ACC112 (cell line): ENCODE data around the gene SLC9A1.

Experiments used
- H2AFZ ChIP-seq: fragments of 200-600 bp; sonication (generic); one replicate; pipeline ENCODE4 v1.6.0; 2017; ENCODE audit warnings: antibody characterized with exemption, low read length; ENCODE audit not compliant: unreplicated experiment
- H3K27ac ChIP-seq: fragments of 200-600 bp; sonication (generic); 2 replicates; pipeline ENCODE4 v1.5.1; 2014; ENCODE audit warnings: low read depth, mild to moderate bottlenecking, antibody characterized with exemption, low read length, moderate library complexity
- H3K27me3 ChIP-seq: fragments of 200-600 bp; sonication (generic); 2 replicates; pipeline ENCODE4 v1.6.1; 2014; ENCODE audit warnings: mild to moderate bottlenecking, antibody characterized with exemption, low read length, moderate library complexity, mixed read lengths; ENCODE audit not compliant: insufficient read depth
- H3K36me3 ChIP-seq: fragments of 200-600 bp; sonication (generic); 2 replicates; pipeline ENCODE4 v1.6.1; 2016; ENCODE audit warnings: mild to moderate bottlenecking, antibody characterized with exemption, low read length, moderate library complexity, mixed read lengths; ENCODE audit not compliant: insufficient read depth
- H3K4me1 ChIP-seq: fragments of 200-600 bp; sonication (generic); one replicate; pipeline ENCODE4 v1.6.1; 2016; ENCODE audit warnings: low read length, mixed read lengths; ENCODE audit not compliant: insufficient read depth, unreplicated experiment, control insufficient read depth
- H3K4me3 ChIP-seq: fragments of 200-600 bp; sonication (generic); 2 replicates; pipeline ENCODE4 v1.5.1; 2014; ENCODE audit warnings: mild to moderate bottlenecking, low read depth, low read length
- H3K79me2 ChIP-seq: fragments of 200-600 bp; sonication (generic); one replicate; pipeline ENCODE4 v1.6.0; 2016; ENCODE audit warnings: low read length; ENCODE audit not compliant: control insufficient read depth, unreplicated experiment, insufficient read depth

The SLC9A1 gene

GRCh38 chr1:27150641-27151040 lies 4.3 kb downstream of the SLC9A1 start:
- H3K36me3 ChIP-seq = no peaks in the 10 kb centered on the region
- H3K27me3 ChIP-seq = no peaks in the 10 kb centered on the region
- H2AFZ ChIP-seq = no peak overlapping the region
- H3K27ac ChIP-seq = no peak overlapping the region
- H3K4me3 ChIP-seq = no peak overlapping the region
- peaks cover 31% of the 10 kb centered on the region for H3K4me1 ChIP-seq
- peaks cover 73% of the 10 kb centered on the region for H3K79me2 ChIP-seq

GRCh38 chr1:27150183-27150582 lies 4.7 kb downstream of the SLC9A1 start:
- Histone ChIP-seq H3K79me2 (peaks cover 77% of the 10 kb centered on the region), H3K4me3 (no peak overlapping the region), H3K36me3 (no peaks in the 10 kb centered on the region)

GRCh38 chr1:27149762-27150113 lies 5.2 kb downstream of the SLC9A1 start:
- Histone ChIP-seq H3K27ac (no peak overlapping the region), H3K79me2 (peaks cover 79% of the 10 kb centered on the region), H3K4me3 (no peak overlapping the region), H2AFZ (no peak overlapping the region), H3K27me3 (no peaks in the 10 kb centered on the region), H3K4me1 (peaks cover 37% of the 10 kb centered on the region), H3K36me3 (no peaks in the 10 kb centered on the region)

More at GRCh38 chr1:27150183-27150582, 4.7 kb downstream of the SLC9A1 start:
- Histone ChIP-seq H3K4me1 (peaks cover 35% of the 10 kb centered on the region), H3K27ac (no peak overlapping the region), H3K27me3 (no peaks in the 10 kb centered on the region), H2AFZ (no peak overlapping the region)

- H3K27me3 ChIP-seq = no peaks in the 10 kb centered on the region
- H3K79me2 ChIP-seq = peaks cover 79% of the 10 kb centered on the region
- peaks cover 37% of the 10 kb centered on the region for H3K4me1 ChIP-seq
- no peak overlapping the region for H2AFZ ChIP-seq
- H3K27ac ChIP-seq = no peak overlapping the region
- no peak overlapping the region for H3K4me3 ChIP-seq
- no peaks in the 10 kb centered on the region for H3K36me3 ChIP-seq
Observed at GRCh38 chr1:27149084-27149761, 5.7 kb downstream of the SLC9A1 start.

- Histone ChIP-seq H3K4me3 (no peak overlapping the region), H3K27ac (no peak overlapping the region), H3K4me1 (peaks cover 33% of the 10 kb centered on the region), H3K36me3 (no peaks in the 10 kb centered on the region), H2AFZ (no peak overlapping the region), H3K79me2 (peaks cover 79% of the 10 kb centered on the region), H3K27me3 (no peaks in the 10 kb centered on the region)
Observed at GRCh38 chr1:27148591-27148990, 6.3 kb downstream of the SLC9A1 start.

GRCh38 chr1:27147842-27148518 lies 6.9 kb downstream of the SLC9A1 start:
- H2AFZ ChIP-seq = no peak overlapping the region
- H3K27me3 ChIP-seq = no peaks in the 10 kb centered on the region
- H3K4me3 ChIP-seq = no peak overlapping the region
- no peak overlapping the region for H3K27ac ChIP-seq
- H3K4me1 ChIP-seq = peaks cover 39% of the 10 kb centered on the region
- H3K36me3 ChIP-seq = no peaks in the 10 kb centered on the region
- peaks cover 79% of the 10 kb centered on the region for H3K79me2 ChIP-seq

GRCh38 chr1:27145934-27146354 lies 9.0 kb downstream of the SLC9A1 start:
- Histone ChIP-seq H3K27ac (peak overlapping the region; percentile 85), H3K36me3 (no peaks in the 10 kb centered on the region), H3K4me1 (peaks cover 37% of the 10 kb centered on the region), H3K79me2 (peaks cover 79% of the 10 kb centered on the region), H2AFZ (no peak overlapping the region), H3K27me3 (no peaks in the 10 kb centered on the region), H3K4me3 (peak overlapping the region; percentile 37; the same call in 1 of the 2 replicates)

GRCh38 chr1:27144920-27145661 lies 9.8 kb downstream of the SLC9A1 start:
- Histone ChIP-seq H2AFZ (no peak overlapping the region), H3K4me1 (peaks cover 37% of the 10 kb centered on the region)

GRCh38 chr1:27144049-27144748 lies 10.7 kb downstream of the SLC9A1 start:
- Histone ChIP-seq H2AFZ (no peak overlapping the region), H3K36me3 (no peaks in the 10 kb centered on the region), H3K27ac (no peak overlapping the region), H3K27me3 (no peaks in the 10 kb centered on the region), H3K79me2 (peaks cover 71% of the 10 kb centered on the region), H3K4me3 (no peak overlapping the region), H3K4me1 (peaks cover 37% of the 10 kb centered on the region)

More at GRCh38 chr1:27144920-27145661, 9.8 kb downstream of the SLC9A1 start:
- H3K4me3 ChIP-seq = peak overlapping the region; percentile 37; the same call in 1 of the 2 replicates
- H3K27ac ChIP-seq = peak overlapping the region; percentile 85
- no peaks in the 10 kb centered on the region for H3K36me3 ChIP-seq
- H3K79me2 ChIP-seq = peaks cover 77% of the 10 kb centered on the region
- no peaks in the 10 kb centered on the region for H3K27me3 ChIP-seq

GRCh38 chr1:27143401-27143800 lies 11.5 kb downstream of the SLC9A1 start:
- no peaks in the 10 kb centered on the region for H3K36me3 ChIP-seq
- peaks cover 36% of the 10 kb centered on the region for H3K4me1 ChIP-seq
- H2AFZ ChIP-seq = no peak overlapping the region
- peaks cover 63% of the 10 kb centered on the region for H3K79me2 ChIP-seq
- no peak overlapping the region for H3K27ac ChIP-seq
- H3K27me3 ChIP-seq = no peaks in the 10 kb centered on the region
- no peak overlapping the region for H3K4me3 ChIP-seq
